Posterior cingulate gyrus (tissue), 11 donors: Measurements from ENCODE around the gene PRRG4.
"Not testable (repeated sequence)": the region's sequence is repeated elsewhere in the genome, so short reads cannot be mapped to it uniquely, and the experiment has no call there.

ENCODE experiments used
- DNase-seq, 10 donors: peaks; one replicate each; pipeline versions ENCODE4 v3.0.0 to v3.0.0-alpha.2; 2020 to 2021; ENCODE audit warnings: mixed read lengths in 3 of 10
- intact Hi-C: fragments of 100-400 bp; cut with DNase I; formaldehyde crosslinking; loops from one replicate; pipeline ENCODE4 v1.15.1; 2023

Gene PRRG4

DNA sequence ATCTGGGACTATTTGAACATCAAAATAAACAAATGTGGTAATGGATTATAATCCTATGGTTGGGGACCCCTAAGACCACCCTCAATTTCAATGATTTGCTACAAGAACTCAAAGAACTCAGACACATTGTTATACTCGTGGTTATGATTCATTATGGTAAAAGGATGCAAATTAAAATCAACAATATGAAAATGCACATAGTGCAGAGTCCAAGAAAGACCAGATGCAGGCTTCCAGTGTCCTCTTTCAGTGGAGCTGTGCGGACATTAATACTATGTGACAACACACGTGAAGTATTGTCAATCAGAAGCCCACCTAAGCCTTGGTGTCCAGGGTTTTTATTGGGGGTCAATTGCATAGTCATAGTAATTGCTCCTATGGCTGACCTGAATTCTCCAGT is 53.7 kb downstream of the PRRG4 start:
- intact Hi-C loops, result no loop called here
- DNase-seq, result no peak

DNA sequence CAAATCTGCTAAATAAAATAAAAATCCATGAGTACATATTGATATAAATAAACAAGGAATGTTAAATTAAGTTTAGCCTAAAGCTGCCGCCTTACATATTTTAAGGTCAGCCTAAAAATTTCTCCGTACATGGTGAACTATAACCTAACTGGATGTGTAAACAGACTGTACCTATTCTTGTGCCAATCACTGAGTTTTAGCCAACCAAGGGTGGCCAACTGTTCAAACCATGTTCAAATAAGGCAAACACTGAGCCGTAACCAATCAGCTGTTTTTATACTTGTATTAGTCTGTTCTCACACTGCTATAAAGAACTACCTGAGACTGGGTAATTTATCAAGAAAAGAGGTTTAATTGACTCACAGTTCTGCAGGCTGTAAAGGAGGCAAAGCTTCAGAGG is 54.3 kb downstream of the PRRG4 start:
- intact Hi-C loops, result no loop called here
- DNase-seq, result no peak

DNA sequence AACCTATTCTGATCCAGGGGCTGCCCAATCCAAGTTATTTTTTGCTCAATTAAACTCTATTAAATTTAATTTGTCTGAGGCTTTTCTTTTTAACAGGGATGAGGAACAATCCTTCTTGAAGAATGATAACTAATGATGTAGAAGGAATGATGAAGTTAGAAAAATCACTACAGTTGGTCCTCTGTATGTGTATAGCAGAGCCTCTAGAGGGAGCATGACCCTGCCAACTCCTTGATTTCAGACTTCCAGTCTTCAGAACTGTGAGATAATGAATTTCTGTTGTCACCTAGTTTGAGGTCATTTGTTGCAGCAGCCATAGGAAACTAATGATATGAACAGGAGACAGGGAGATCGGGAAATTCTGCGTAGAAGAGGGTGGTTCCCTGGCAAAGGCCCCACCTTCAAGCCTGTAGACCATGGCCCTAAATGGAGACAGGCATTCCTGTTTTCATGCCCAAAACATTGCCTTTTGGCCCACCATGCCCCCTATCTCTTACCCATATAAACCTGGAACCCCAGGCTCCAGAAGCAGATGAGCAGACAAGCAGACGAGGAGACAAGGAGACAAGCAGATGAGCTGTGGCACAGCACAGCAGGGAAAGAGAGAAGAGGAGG is 55.1 kb downstream of the PRRG4 start:
- DNase-seq, result no peak
- intact Hi-C loops, result no loop called here

DNA sequence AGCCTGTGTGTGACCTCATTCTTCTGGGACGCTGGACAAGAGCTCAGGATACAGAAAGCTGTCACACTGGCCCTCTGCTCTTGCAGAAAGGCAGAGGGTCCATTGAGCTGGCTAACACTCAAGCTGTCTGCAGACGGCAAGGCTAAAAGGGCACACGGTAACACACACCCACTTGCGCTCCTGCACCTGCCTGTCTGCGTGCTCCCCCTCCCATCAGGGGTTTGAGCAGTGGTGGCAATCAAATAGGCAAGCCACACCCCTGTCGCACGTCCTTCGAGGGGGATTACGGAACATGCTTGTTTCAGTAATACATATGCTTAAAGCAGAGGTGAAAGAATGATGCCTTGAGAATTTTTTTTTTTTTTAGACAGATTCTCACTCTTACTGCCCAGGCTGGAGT is 55.8 kb downstream of the PRRG4 start:
- DNase-seq, result no peak
- intact Hi-C loops, result no loop called here

DNA sequence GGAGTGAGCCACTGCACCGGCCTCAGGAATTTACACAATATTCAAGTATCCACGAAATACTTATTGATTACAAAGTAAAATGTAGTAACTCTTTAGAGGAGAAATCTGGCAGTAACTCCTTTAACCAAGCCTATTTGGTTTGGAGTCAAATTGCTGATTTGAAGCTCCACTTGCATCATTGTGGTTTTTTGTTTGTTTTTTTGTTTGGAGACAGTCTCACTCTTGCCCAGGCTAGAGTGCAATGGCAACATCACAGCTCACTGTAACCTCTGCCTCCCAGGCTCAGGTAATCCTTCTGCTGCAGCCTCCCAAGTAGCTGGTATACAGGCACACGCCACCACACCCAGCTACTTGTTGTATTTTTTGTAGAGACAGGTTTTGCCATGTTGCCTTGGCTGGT is 56.5 kb downstream of the PRRG4 start:
- no peak for DNase-seq
- intact Hi-C loops, result no loop called here

DNA sequence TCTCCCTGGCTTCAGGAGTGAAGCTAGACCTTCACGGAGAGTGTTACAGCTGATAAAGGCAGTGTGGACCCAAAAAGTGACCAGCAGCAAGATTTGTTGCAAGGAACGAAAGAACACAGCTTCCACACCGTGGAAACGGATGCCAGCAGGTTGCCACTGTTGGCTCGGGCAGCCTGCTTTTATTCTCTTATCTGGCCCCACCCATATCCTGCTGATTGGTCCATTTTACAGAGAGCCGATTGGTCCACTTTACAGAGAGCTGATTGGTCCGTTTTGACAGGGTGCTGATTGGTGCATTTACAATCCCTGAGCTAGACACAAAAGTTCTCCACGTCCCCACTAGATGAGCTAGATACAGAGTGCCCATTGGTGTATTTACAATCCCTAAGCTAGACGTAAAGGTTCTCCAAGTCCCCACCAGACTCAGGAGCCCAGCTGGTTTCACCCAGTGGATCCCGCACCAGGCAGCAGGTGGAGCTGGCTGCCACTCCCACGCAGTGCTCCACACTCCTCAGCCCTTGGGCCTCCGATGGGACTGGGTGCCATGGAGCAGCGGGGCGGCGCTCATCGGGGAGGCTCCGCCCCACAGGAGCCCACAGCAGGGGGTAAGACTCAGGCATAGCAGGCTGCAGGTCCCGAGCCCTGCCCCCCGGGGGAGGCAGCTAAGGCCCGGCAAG is 58.1 kb downstream of the PRRG4 start:
- DNase-seq, result peak in 1 of 10 donors; percentile 62
- intact Hi-C loops, result not testable (repeated sequence)

DNA sequence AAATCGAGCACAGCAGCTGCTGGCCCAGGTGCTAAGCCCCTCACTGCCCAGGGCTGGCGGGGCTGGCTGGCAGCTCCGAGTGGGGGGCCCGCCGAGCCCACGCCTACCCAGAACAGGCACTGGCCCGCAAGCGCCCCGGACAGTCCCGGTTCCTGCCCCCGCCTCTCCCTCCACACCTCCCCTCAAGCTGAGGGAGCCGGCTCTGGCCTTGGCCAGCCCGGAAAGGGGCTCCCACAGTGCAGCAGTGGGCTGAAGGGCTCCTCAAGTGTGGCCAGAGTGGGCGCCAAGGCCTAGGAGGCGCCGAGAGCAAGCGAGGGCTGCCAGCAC is 58.6 kb downstream of the PRRG4 start:
- intact Hi-C loops, result not testable (repeated sequence)
- DNase-seq, result peak in 1 of 10 donors; percentile 66

DNA sequence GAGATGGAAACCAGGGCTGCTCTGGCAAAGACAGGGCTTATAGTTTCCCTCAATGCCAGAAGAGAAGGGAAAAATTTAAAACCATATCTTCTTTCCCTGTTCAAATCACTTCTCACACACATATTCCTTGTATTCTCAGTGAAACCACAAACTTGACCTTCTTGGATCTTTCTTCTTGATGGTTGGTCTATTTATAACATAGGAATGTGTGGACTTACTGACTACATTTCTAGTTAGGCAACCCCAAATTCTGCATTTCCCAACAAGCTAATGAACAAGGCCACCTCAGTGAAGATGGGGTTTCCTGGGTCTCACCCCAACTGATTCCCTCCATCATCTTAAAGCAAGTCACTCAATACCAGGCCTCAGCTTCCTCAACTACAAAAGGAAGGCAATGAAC is 59.1 kb downstream of the PRRG4 start:
- intact Hi-C loops, result no loop called here
- no peak for DNase-seq

DNA sequence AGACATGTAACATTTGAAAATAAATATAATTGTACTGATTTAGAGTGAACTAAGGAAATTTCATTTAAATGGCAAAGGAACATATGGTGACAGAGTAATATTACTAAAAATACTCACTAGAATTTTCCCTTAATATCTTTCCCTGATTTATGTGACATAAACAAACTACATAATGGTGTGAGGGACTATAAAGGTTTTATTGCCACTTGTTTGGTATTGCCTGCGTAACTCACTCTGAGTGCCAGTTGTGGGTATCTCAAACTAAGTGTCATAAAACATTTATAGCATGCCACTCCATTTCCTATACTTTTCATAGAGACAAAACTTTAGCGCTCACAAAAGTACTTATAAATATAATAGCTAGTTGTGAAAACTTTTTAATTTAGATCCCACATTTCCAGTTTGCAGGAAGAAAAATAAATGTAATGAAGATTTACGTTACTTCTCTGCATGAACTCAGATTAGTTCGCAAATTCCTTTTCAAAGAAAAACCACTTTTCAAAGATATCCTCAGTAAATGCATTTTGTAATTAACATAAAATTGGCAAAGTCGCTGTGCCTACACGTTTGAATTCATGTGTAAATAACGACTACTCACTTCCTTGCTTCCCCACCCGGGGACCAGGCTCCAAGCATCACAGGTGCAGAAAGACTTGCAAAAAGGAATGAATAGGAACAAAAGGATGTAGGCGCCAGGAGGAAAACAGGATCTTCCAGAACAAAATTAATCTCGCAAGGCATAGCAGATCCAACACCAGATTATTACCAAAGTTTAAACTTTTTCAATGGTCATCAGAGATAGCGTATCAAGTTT is 61.3 kb downstream of the PRRG4 start:
- no peak for DNase-seq
- intact Hi-C loops, result loop anchor here (5.0 to 10.0 kb wide), 2 partner anchors 124 to 146 kb away; partner anchors contain the start of genes DEPDC7 and TCP11L1

DNA sequence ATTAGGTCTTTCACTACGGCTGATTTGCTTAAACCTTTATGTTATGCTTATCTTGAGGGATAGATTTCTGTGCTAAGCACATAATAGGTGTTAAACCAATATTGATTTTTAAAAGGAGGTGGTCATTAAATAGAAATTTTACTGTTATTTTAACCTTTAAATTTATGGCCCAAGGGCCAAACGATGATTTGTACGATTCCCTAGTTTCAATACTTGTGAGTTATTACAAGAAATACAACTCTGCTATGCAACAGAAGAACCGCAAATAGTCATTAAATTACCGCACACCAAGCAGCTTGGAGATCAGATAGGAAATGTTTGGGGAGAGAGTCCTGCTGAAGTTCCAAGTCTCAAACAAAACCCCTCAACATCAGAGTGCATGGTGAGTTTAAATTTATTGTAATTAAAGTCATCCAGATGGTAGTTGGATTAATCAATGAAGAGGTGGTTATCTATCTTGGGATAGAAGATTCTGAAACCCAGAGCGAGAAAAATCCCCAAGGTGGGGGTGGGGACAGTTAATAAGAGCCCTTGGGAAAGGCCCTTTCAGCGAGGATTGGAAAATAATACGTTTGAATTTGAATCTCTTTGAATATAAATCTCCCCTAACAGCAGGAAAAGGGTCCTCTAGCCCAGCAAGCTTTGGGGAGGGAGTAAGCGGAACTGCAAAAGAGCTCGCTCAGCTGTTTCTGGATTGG is 62.1 kb downstream of the PRRG4 start:
- no peak for DNase-seq
- intact Hi-C loops, result loop anchor here (5.0 to 10.0 kb wide), 2 partner anchors 123 to 145 kb away; partner anchors contain the start of genes DEPDC7 and TCP11L1

DNA sequence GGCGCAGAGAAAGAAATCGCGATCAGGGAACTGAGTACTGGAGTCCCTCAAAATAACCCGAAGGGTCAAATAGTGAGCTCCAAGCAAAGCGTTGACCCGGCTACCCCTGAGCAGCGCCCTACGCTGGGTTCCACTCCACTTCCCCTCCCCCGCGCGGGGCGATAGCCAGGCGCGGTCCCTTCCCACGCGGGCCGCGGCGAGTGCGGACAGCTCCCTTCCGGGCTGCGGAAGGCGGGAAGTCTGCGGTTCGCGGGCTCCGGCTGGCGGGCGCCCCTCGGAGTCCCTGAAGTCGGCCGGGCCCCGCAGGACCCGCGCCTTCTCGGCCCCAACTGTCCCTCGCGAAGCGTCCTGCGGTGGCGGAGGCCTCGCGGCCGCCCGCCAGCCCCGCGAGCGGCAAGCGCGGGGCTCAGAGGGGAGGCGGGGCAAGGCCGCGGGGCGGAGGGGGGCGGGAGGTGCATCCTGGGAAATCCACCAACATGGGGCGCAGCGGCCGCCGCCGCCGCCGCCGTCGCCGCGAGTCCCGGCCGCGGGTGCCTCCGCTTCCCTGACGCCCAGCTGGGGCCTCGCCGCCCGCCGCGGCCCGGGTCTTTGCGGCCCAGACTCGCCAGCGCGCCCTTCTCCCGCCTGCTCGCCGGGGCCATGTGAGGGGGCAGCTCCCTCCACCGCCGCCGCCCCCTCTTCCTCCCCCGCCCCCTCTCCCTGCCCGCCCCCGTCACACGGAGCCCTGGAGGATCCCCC is 62.8 kb downstream of the PRRG4 start, which contains the start of gene QSER1:
QSER1 (plus strand) TSS at position 457 of the 738 bp plus-strand sequence. CDS start 315 bp downstream, outside the sequence.
- peak; percentile 40 to 93 (median 65) for DNase-seq

DNA sequence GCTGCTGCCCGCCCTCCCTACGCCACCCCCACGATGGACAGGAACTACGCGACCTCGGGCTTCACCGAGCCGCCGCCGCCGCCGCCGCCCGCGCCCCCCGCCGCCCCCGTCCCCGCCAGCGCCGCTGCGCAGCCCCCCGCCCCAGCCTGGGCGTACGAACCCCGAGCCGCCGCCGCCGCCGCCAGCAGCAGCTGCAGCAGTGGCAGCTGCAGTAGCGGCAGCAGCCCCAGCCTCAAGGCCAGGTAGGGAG is 63.3 kb downstream of the PRRG4 start:
- intact Hi-C loops, result loop anchor here (5.0 to 10.0 kb wide), 2 partner anchors 122 to 144 kb away; partner anchors contain the start of genes DEPDC7 and TCP11L1
- peak in 2 of 10 donors; percentile 39 to 79 for DNase-seq

More for the DNA sequence above, 62.8 kb downstream of the PRRG4 start, which contains the start of gene QSER1:
- intact Hi-C loops, result loop anchor here (5.0 to 10.0 kb wide), 2 partner anchors 122 to 145 kb away; partner anchors contain the start of genes DEPDC7 and TCP11L1

DNA sequence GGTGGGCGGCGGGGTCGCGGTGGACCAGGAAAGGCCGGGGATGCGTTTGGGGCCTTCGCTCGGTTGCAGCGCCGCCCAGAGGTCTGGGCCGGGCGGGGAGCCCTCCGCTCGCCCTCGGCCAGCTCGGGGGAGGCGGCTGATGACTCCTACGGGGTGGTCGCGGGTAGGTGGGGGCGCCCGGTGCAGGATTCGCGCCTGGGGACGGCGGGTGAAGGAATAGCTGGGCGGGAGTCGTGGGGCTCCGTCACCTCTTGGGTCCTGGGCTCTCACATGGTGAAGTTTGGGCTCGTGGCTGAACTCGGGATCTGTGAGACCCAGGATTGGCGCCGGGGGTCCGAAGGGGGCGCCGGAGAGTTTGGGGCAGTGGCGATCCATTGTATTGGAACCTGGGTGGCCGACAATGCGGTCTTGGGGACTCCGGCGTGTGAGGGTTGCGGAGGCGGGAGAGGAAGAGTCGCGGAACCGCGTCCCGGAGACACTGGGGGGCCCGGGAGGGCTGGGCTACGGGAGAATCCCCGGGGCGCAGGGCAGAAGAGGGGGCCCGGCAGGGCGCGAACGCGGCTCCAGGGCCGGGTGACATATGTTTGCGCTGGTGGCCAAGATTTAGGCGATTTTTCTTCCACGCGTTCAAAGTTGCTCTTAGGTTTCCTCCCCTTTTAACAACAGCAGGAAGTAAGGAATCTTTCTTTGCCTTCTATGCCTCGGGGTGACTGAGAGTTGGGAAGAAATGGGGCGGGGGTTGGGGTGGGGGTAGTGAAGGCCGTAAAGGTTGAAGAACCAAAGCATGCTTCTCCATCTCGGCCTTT is 63.8 kb downstream of the PRRG4 start:
- intact Hi-C loops, result loop anchor here (5.0 to 10.0 kb wide), 2 partner anchors 121 to 144 kb away; partner anchors contain the start of genes DEPDC7 and TCP11L1
- DNase-seq, result peak in 9 of 10 donors; percentile 44 to 90 (median 48)

DNA sequence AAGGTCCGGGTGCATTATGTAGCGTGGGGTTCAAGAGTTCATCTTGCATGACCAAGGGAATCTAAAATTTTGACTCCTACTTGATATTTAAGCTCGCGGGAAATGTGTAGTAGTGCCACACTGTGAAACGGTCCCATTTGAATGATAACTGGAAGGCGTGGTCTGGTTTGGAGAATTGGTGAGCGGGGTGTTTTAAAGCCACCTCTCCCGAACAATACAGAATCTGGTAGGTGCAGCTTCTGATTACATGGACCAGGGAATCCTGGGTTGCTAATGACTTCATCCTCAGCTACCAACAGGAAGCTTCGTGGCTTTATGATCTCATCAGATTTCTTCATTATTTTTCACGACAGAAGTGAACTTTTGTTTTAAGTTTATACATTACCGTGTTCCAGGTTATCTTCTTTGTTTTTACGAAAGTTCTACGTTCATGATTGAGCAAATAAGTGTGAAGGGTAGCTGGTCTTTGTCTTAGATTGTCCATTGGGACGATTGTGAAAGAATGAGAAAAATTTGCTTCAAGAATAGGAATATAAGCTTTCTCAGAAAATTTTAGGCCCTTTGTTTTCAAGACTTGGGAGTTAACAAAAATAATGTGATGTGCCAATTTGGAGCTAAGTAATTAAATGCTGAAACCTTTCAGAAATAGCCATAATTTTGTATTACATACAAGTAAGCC is 64.6 kb downstream of the PRRG4 start:
- DNase-seq, result no peak
- intact Hi-C loops, result loop anchor here (5.0 to 10.0 kb wide), 2 partner anchors 121 to 143 kb away; partner anchors contain the start of genes DEPDC7 and TCP11L1

DNA sequence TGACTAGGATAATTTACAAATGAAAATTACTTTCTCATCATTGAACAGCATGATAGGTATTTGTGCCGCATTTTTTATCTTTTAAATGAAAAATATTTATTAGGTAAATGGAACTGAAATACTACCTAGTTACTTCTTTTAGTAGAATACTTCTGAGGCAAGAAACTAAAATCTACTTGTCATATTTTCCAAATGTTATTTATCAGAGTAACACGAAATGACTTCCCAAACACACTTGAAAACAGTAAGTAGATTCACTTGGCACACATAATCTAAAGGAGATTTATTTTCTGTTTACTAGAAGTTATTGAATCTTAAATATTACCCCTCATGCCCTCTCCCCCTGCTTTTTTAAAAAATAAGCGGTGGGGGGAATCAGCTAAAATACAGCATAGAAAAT is 65.2 kb downstream of the PRRG4 start:
- no peak for DNase-seq
- intact Hi-C loops, result loop anchor here (5.0 to 10.0 kb wide), 2 partner anchors 120 to 142 kb away; partner anchors contain the start of genes DEPDC7 and TCP11L1

DNA sequence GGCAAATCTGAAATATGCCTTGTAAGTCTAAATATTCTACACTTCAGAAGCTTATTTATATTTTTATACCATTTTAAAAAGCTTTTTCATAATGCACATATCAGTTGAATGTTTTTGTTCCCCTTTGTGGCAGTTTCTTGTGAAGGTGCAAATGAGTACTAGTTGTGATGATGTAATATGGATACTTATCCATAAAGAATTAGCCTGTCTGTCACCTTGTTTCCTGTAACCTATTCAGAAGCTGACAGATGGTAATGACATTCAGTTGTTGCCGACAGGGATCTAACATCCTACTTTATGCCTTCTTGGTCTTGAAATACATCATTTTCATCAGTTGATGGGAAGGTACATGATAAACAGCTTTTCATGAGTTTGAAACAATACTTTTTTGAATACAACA is 65.7 kb downstream of the PRRG4 start:
- no peak for DNase-seq

DNA sequence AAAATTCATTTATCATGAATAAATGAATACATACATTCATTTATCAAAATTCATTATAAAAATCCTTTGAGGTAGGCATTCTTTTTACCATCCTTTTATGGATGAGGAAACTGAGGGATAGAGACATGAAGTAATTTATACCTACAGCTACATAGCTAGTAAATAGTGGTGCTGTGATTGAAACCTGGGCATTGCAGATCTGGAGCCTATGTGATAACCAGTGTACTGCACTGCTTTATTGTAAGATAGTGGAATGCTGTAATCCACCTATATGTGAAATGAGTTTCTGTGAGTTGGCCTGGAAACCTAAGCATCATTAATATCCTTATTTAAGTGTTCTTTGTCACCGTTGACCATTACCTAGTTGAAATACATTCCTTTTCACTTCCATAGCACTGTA is 67.4 kb downstream of the PRRG4 start:
- no peak for DNase-seq
- intact Hi-C loops, result loop anchor here (10.0 kb wide), 1 partner anchor 118 kb away; the partner anchor contains the start of gene DEPDC7

More for the DNA sequence above, 65.7 kb downstream of the PRRG4 start:
- intact Hi-C loops, result loop anchor here (10.0 kb wide), 1 partner anchor 119 kb away; the partner anchor contains the start of gene DEPDC7

DNA sequence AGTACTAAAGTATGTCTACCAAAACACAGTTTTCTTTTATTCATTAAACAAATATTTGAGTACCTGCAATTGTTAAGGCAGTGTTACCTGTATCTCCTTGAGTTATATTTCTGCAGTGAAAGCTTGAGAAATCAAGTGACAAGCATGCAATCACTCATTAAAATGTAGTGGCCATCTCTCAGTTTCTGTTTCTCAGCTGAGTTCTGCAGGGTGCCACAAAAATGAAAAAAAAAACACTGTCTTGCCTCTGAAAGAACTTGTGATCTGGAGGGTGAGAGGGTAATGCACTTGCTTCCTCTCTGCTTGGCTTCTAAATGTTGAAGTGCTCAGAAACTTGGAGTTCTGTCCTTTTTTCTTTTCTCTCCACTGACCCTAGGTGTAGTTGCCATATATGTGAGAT is 69.7 kb downstream of the PRRG4 start:
- intact Hi-C loops, result loop anchor here (10.0 kb wide), 1 partner anchor 115 kb away; the partner anchor contains the start of gene DEPDC7
- no peak for DNase-seq
